WTC11 (cell line): ENCODE measurements around the gene CATSPERB.

Source experiments
- CREM ChIP-seq: sonication (generic); formaldehyde crosslinking; IDR thresholded peaks from 2 replicates; pipeline ENCODE4 v1.8.1; 2022; ENCODE audit warnings: mild to moderate bottlenecking, missing genetic modification reagents, moderate library complexity
- ESRRA ChIP-seq: sonication (generic); formaldehyde crosslinking; IDR thresholded peaks from 2 replicates; pipeline ENCODE4 v1.8.1; 2022; ENCODE audit warnings: mild to moderate bottlenecking, missing genetic modification reagents, borderline replicate concordance
- HMGXB4 ChIP-seq: sonication (generic); formaldehyde crosslinking; IDR thresholded peaks from 2 replicates; pipeline ENCODE4 v1.8.1; 2023; ENCODE audit warnings: mild to moderate bottlenecking, moderate library complexity, missing genetic modification reagents
- MAX ChIP-seq: sonication (generic); formaldehyde crosslinking; IDR thresholded peaks from 2 replicates; pipeline ENCODE4 v1.8.0; 2022; ENCODE audit warnings: mild to moderate bottlenecking, missing genetic modification reagents
- PRDM15 ChIP-seq: sonication (generic); formaldehyde crosslinking; IDR thresholded peaks from 2 replicates; pipeline ENCODE4 v1.8.0; 2022; ENCODE audit warnings: missing genetic modification reagents
- ZBTB21 ChIP-seq: sonication (generic); formaldehyde crosslinking; IDR thresholded peaks from 2 replicates; pipeline ENCODE4 v1.8.1; 2023; ENCODE audit warnings: mild to moderate bottlenecking, missing genetic modification reagents, borderline replicate concordance
- ZNF263 ChIP-seq: sonication (generic); formaldehyde crosslinking; IDR thresholded peaks from 2 replicates; pipeline ENCODE4 v1.8.1; 2022; ENCODE audit warnings: low read depth, mild to moderate bottlenecking, moderate library complexity, missing genetic modification reagents
- TF ChIP-seq, protein P1 (sequence below): fragments of 250-450 bp; sonication (Bioruptor Pico); conservative IDR thresholded peaks from 2 replicates; pipeline ENCODE4 v1.9.0; 2021; ENCODE audit warnings: mild to moderate bottlenecking
- TF ChIP-seq, protein P2 (sequence below): fragments of 200-600 bp; IDR thresholded peaks from 2 replicates; pipeline ENCODE4 v1.8.0; 2022; ENCODE audit warnings: antibody characterized with exemption
- TF ChIP-seq, protein P3 (sequence below): sonication (generic); formaldehyde crosslinking; IDR thresholded peaks from 2 replicates; pipeline ENCODE4 v1.8.1; 2022; ENCODE audit warnings: mild to moderate bottlenecking, missing genetic modification reagents, moderate library complexity, borderline replicate concordance

GRCh38 chr14:91685600-91685999 is 46.3 kb downstream of the CATSPERB start:
- TF ChIP-seq, protein P1, sequence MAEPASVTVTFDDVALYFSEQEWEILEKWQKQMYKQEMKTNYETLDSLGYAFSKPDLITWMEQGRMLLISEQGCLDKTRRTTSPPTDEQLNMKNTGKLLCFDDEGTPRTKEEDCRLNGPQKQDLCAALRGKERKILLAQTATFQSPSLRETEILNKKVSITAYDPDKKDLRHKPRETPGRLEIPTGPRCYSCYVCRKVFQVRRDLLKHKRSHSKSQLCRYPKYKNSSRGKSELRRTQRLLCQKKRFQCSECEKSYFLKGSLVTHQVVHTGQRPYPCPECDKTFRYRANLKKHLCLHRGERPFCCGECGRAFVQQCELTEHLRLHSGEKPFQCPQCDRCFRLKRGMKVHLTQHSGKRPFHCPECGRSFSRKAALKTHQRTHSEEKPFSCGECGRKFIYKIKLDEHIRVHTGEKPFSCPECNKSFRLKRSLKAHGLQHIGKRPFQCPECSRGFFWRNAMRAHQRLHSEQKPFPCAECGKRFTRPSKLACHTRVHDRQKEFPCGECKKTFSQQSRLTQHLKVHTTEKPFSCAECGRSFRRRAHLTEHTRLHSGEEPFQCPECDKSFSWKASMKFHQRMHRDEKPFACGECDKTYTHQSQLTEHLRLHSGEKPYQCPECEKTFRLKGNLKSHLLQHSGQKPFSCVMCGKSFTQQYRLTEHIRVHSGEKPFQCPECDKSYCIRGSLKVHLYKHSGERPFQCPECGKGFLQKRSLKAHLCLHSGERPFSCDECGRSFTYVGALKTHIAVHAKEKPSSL, result no peak
- TF ChIP-seq, protein P2, sequence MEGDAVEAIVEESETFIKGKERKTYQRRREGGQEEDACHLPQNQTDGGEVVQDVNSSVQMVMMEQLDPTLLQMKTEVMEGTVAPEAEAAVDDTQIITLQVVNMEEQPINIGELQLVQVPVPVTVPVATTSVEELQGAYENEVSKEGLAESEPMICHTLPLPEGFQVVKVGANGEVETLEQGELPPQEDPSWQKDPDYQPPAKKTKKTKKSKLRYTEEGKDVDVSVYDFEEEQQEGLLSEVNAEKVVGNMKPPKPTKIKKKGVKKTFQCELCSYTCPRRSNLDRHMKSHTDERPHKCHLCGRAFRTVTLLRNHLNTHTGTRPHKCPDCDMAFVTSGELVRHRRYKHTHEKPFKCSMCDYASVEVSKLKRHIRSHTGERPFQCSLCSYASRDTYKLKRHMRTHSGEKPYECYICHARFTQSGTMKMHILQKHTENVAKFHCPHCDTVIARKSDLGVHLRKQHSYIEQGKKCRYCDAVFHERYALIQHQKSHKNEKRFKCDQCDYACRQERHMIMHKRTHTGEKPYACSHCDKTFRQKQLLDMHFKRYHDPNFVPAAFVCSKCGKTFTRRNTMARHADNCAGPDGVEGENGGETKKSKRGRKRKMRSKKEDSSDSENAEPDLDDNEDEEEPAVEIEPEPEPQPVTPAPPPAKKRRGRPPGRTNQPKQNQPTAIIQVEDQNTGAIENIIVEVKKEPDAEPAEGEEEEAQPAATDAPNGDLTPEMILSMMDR, result no peak
- no peak for TF ChIP-seq ZBTB21 (CRISPR knock-in tag)
- TF ChIP-seq CREM (CRISPR knock-in tag), result no peak
- no peak for TF ChIP-seq MAX (CRISPR knock-in tag)
- no peak for TF ChIP-seq ZNF263 (CRISPR knock-in tag)
- no peak for TF ChIP-seq PRDM15 (CRISPR knock-in tag)
- TF ChIP-seq HMGXB4 (CRISPR knock-in tag), result no peak
- TF ChIP-seq ESRRA, result no peak
- TF ChIP-seq, protein P3, sequence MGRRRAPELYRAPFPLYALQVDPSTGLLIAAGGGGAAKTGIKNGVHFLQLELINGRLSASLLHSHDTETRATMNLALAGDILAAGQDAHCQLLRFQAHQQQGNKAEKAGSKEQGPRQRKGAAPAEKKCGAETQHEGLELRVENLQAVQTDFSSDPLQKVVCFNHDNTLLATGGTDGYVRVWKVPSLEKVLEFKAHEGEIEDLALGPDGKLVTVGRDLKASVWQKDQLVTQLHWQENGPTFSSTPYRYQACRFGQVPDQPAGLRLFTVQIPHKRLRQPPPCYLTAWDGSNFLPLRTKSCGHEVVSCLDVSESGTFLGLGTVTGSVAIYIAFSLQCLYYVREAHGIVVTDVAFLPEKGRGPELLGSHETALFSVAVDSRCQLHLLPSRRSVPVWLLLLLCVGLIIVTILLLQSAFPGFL, result no peak
